ENCODE results near the gene UNC13C. TPM values are rescaled to one million over a fixed set of nuclear protein-coding genes. Genes with fewer than 3 reads are reported as not detected.
A peak's percentile ranks its signal among the peaks of the same experiment; 100 is the strongest.

UNC13C gene
- total and polyA plus RNA-seq, 4 donors = 0.05 to 16.0 (median 0.12) TPM; not detected in 1

DNA sequence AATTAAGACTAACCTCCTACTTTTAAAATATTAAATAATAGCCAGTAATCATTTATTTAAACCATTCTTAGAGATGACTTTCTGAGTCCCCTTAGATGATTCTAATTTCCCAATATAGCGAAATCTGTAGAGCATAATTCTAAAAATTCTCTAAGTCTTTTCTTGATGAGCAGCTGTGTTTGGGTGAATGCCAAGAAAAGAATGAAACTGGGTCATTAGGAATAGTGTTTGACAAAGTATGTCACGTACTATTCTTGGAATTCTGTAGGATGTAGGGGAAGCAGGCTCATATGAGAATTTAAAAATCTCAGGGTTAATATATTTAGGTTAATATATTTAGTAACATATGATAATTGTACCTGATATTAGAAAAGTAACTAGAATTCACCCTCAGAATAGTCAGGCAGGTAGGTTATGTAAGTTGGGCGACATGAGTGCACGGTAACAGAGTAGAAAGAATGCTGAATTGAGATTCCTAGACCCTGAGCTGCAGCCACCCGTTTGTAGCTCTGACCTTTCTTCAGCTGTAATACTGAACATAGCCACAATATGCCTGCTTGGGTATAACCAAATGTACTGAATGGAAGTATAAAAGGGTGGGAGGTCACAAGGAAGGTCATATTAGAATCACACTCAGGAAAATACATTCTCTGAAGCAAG is 524.3 kb downstream of the UNC13C start:
- Histone ChIP-seq H3K27me3 (ENCODE audit: control insufficient read depth in 3 of 3, insufficient read depth in 3 of 3, low read length in 2 of 3) (no peaks in the 10 kb centered on the region), H3K27ac (ENCODE audit: low read depth in 1 of 2, low read length in 1 of 2) (no peak overlapping the region), H3K36me3 (ENCODE audit: control insufficient read depth in 4 of 4, insufficient read depth in 4 of 4, low read length in 4 of 4) (peaks cover 0 to 4% (median 1%) of the 10 kb centered on the region in 4 donors), H3K9ac (ENCODE audit: insufficient read depth in 1 of 2, low read length in 2 of 2) (no peak overlapping the region), H3K4me3 (no peak overlapping the region), H3K9me3 (ENCODE audit: control insufficient read depth in 4 of 4, insufficient read depth in 3 of 4, low read length in 3 of 4) (no peaks in the 10 kb centered on the region), H3K4me1 (ENCODE audit: control insufficient read depth in 5 of 5, insufficient read depth in 5 of 5, low read length in 5 of 5) (peaks cover 0 to 24% (median 0%) of the 10 kb centered on the region in 5 donors)
- WGBS, 2 donors = 51 to 59% methylated on average over 5 of the region's 5 CpGs
- ATAC-seq (ENCODE audit: insufficient read depth, low FRiP score) (no peak), DNase-seq (peak in 2 of 3 donors; percentile 80 to 84)
- TF ChIP-seq, protein P1, sequence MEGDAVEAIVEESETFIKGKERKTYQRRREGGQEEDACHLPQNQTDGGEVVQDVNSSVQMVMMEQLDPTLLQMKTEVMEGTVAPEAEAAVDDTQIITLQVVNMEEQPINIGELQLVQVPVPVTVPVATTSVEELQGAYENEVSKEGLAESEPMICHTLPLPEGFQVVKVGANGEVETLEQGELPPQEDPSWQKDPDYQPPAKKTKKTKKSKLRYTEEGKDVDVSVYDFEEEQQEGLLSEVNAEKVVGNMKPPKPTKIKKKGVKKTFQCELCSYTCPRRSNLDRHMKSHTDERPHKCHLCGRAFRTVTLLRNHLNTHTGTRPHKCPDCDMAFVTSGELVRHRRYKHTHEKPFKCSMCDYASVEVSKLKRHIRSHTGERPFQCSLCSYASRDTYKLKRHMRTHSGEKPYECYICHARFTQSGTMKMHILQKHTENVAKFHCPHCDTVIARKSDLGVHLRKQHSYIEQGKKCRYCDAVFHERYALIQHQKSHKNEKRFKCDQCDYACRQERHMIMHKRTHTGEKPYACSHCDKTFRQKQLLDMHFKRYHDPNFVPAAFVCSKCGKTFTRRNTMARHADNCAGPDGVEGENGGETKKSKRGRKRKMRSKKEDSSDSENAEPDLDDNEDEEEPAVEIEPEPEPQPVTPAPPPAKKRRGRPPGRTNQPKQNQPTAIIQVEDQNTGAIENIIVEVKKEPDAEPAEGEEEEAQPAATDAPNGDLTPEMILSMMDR (IDR thresholded peaks at IDR 0.05; ENCODE audit: control extremely low read depth, extremely low read depth) = no peak

DNA sequence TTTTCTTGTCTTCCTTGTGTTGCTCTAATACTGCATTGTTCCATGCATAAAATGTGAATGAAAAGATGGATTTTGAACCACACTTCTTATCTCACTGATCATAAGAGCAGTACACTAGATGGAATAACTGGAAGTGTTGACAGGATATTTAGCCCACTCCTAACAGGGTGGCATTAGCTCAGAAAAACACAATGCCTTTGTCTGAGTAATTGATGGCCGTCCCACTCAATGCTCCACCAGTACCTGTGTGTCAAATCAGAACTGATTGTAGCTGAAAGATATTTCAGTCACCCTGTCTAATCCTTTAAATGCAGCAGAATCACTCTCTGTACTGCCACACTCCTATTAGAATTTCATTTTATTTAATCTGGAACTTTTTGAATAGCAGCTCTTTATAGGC is 526.5 kb downstream of the UNC13C start:
- H3K36me3 ChIP-seq (ENCODE audit: control insufficient read depth in 4 of 4, insufficient read depth in 4 of 4, low read length in 4 of 4) = peaks cover 0 to 4% (median 1%) of the 10 kb centered on the region in 4 donors
- H3K4me1 ChIP-seq (ENCODE audit: control insufficient read depth in 5 of 5, insufficient read depth in 5 of 5, low read length in 5 of 5) = peaks cover 0 to 25% (median 0%) of the 10 kb centered on the region in 5 donors
- ATAC-seq (ENCODE audit: insufficient read depth, low FRiP score) = no peak
- 77 to 90% methylated on average over 1 of the region's 1 CpG for WGBS, 2 donors
- no peaks in the 10 kb centered on the region for H3K9me3 ChIP-seq (ENCODE audit: control insufficient read depth in 4 of 4, insufficient read depth in 3 of 4, low read length in 3 of 4)
- no peaks in the 10 kb centered on the region for H3K27me3 ChIP-seq (ENCODE audit: control insufficient read depth in 3 of 3, insufficient read depth in 3 of 3, low read length in 2 of 3)
- no peak for DNase-seq
- TF ChIP-seq, protein P1 (IDR thresholded peaks at IDR 0.05; ENCODE audit: control extremely low read depth, extremely low read depth) = no peak
- no peak overlapping the region for H3K9ac ChIP-seq (ENCODE audit: insufficient read depth in 1 of 2, low read length in 2 of 2)
- no peak overlapping the region for H3K27ac ChIP-seq (ENCODE audit: low read depth in 1 of 2, low read length in 1 of 2)
- no peak overlapping the region for H3K4me3 ChIP-seq

GRCh38 chr15:54506977-54507524 is 528.8 kb downstream of the UNC13C start:
- ATAC-seq (ENCODE audit: insufficient read depth, low FRiP score) = peak; percentile 41
- H3K4me3 ChIP-seq = no peak overlapping the region
- no peak for DNase-seq
- no peak overlapping the region for H3K27ac ChIP-seq (ENCODE audit: low read depth in 1 of 2, low read length in 1 of 2)
- H3K36me3 ChIP-seq (ENCODE audit: control insufficient read depth in 4 of 4, insufficient read depth in 4 of 4, low read length in 4 of 4) = peaks cover 0 to 3% (median 0%) of the 10 kb centered on the region in 4 donors
- TF ChIP-seq, protein P1 (IDR thresholded peaks at IDR 0.05; ENCODE audit: control extremely low read depth, extremely low read depth) = no peak
- H3K4me1 ChIP-seq (ENCODE audit: control insufficient read depth in 5 of 5, insufficient read depth in 5 of 5, low read length in 5 of 5) = peaks cover 0 to 30% (median 0%) of the 10 kb centered on the region in 5 donors
- H3K27me3 ChIP-seq (ENCODE audit: control insufficient read depth in 3 of 3, insufficient read depth in 3 of 3, low read length in 2 of 3) = no peaks in the 10 kb centered on the region
- no peaks in the 10 kb centered on the region for H3K9me3 ChIP-seq (ENCODE audit: control insufficient read depth in 4 of 4, insufficient read depth in 3 of 4, low read length in 3 of 4)
- no peak overlapping the region for H3K9ac ChIP-seq (ENCODE audit: insufficient read depth in 1 of 2, low read length in 2 of 2)

Data from lung (tissue), 12 donors.